Measurements from ENCODE around the gene MAPK8.

MAPK8 gene

GRCh38 chr10:48478469-48478868 lies 172.0 kb downstream of the MAPK8 start:
- Histone ChIP-seq H3K9me3 (replicated peaks; ENCODE audit: insufficient read depth, low read length) (no peaks in the 10 kb centered on the region), H3K27ac (ENCODE audit: low read length) (no peak overlapping the region), H3K27me3 (replicated peaks; ENCODE audit: insufficient read depth, low read length) (no peaks in the 10 kb centered on the region), H3K36me3 (replicated peaks; ENCODE audit: insufficient read depth, low read length) (no peaks in the 10 kb centered on the region), H3K9me2 (replicated peaks; ENCODE audit: insufficient read depth, low read length) (no peaks in the 10 kb centered on the region), H3K4me2 (ENCODE audit: low read depth, low read length) (no peak overlapping the region), H3K4me3 (ENCODE audit: low read length) (no peak overlapping the region), H3K79me2 (ENCODE audit: low read length) (no peaks in the 10 kb centered on the region), H3K9ac (ENCODE audit: low read length) (no peak overlapping the region), H3F3A (ENCODE audit: insufficient read depth, low read length) (no peaks in the 10 kb centered on the region), H4K20me1 (ENCODE audit: insufficient read depth, low read length) (no peaks in the 10 kb centered on the region), H3K4me1 (ENCODE audit: low read length) (no peaks in the 10 kb centered on the region), H2AFZ (ENCODE audit: low read length) (no peak overlapping the region)
- DNase-seq: no peak
- no peak for TF ChIP-seq EZH2 (optimal IDR thresholded peaks at IDR 0.05; ENCODE audit: low read depth, low read length)
- no peak for TF ChIP-seq CTCF (IDR thresholded peaks at IDR 0.05; ENCODE audit: low read length)
- no peak for TF ChIP-seq EZH2phosphoT487 (IDR thresholded peaks at IDR 0.05; ENCODE audit: low read length)

GRCh38 chr10:48478980-48479811 lies 172.7 kb downstream of the MAPK8 start:
- TF ChIP-seq CTCF (IDR thresholded peaks at IDR 0.05; ENCODE audit: low read length) (no peak), EZH2 (optimal IDR thresholded peaks at IDR 0.05; ENCODE audit: low read depth, low read length) (no peak), EZH2phosphoT487 (IDR thresholded peaks at IDR 0.05; ENCODE audit: low read length) (no peak)
- no peaks in the 10 kb centered on the region for H3K27me3 ChIP-seq (replicated peaks; ENCODE audit: insufficient read depth, low read length)
- no peaks in the 10 kb centered on the region for H3K9me3 ChIP-seq (replicated peaks; ENCODE audit: insufficient read depth, low read length)
- no peaks in the 10 kb centered on the region for H3K4me1 ChIP-seq (ENCODE audit: low read length)
- H3K4me3 ChIP-seq (ENCODE audit: low read length): no peak overlapping the region
- no peaks in the 10 kb centered on the region for H4K20me1 ChIP-seq (ENCODE audit: insufficient read depth, low read length)
- H3K4me2 ChIP-seq (ENCODE audit: low read depth, low read length): no peak overlapping the region
- no peak for DNase-seq
- H3K27ac ChIP-seq (ENCODE audit: low read length): no peak overlapping the region
- H3K36me3 ChIP-seq (replicated peaks; ENCODE audit: insufficient read depth, low read length): no peaks in the 10 kb centered on the region
- no peaks in the 10 kb centered on the region for H3F3A ChIP-seq (ENCODE audit: insufficient read depth, low read length)
- no peaks in the 10 kb centered on the region for H3K79me2 ChIP-seq (ENCODE audit: low read length)
- no peaks in the 10 kb centered on the region for H3K9me2 ChIP-seq (replicated peaks; ENCODE audit: insufficient read depth, low read length)
- H3K9ac ChIP-seq (ENCODE audit: low read length): no peak overlapping the region
- no peak overlapping the region for H2AFZ ChIP-seq (ENCODE audit: low read length)

- Histone ChIP-seq H3K36me3 (replicated peaks; ENCODE audit: insufficient read depth, low read length) (no peaks in the 10 kb centered on the region), H2AFZ (ENCODE audit: low read length) (no peak overlapping the region), H3K9me2 (replicated peaks; ENCODE audit: insufficient read depth, low read length) (no peaks in the 10 kb centered on the region), H3K9me3 (replicated peaks; ENCODE audit: insufficient read depth, low read length) (no peaks in the 10 kb centered on the region), H3K27me3 (replicated peaks; ENCODE audit: insufficient read depth, low read length) (no peaks in the 10 kb centered on the region), H3K4me2 (ENCODE audit: low read depth, low read length) (no peak overlapping the region), H3F3A (ENCODE audit: insufficient read depth, low read length) (no peaks in the 10 kb centered on the region), H3K27ac (ENCODE audit: low read length) (no peak overlapping the region), H4K20me1 (ENCODE audit: insufficient read depth, low read length) (no peaks in the 10 kb centered on the region), H3K4me1 (ENCODE audit: low read length) (no peaks in the 10 kb centered on the region), H3K4me3 (ENCODE audit: low read length) (no peak overlapping the region), H3K79me2 (ENCODE audit: low read length) (no peaks in the 10 kb centered on the region), H3K9ac (ENCODE audit: low read length) (no peak overlapping the region)
- TF ChIP-seq EZH2phosphoT487 (IDR thresholded peaks at IDR 0.05; ENCODE audit: low read length) (no peak), CTCF (IDR thresholded peaks at IDR 0.05; ENCODE audit: low read length) (no peak), EZH2 (optimal IDR thresholded peaks at IDR 0.05; ENCODE audit: low read depth, low read length) (no peak)
- DNase-seq: no peak
Observed at GRCh38 chr10:48480397-48481374, 174.2 kb downstream of the MAPK8 start.

Data from MM.1S (cell line).